HG02588 (cell line): ENCODE data around the gene MESP2.

Experiments
- ATAC-seq: cut with Tn5 transposase; IDR thresholded peaks from one replicate; pipeline ENCODE4 v1.9.1; 2021; ENCODE audit warnings: mild to moderate bottlenecking, moderate library complexity; ENCODE audit not compliant: unreplicated experiment

MESP2 gene

GRCh38 chr15:89754361-89755154 lies 21.6 kb upstream of the MESP2 start:
- no peak for ATAC-seq

- no peak for ATAC-seq
Observed at GRCh38 chr15:89755701-89756100, 20.4 kb upstream of the MESP2 start.

- no peak for ATAC-seq
Observed at GRCh38 chr15:89756897-89757296, 19.2 kb upstream of the MESP2 start.

- ATAC-seq, result no peak
Observed at GRCh38 chr15:89758283-89758682, 17.8 kb upstream of the MESP2 start.

- no peak for ATAC-seq
Observed at GRCh38 chr15:89758981-89759380, 17.2 kb upstream of the MESP2 start.

GRCh38 chr15:89759835-89760234 lies 16.3 kb upstream of the MESP2 start:
- ATAC-seq, result no peak

- no peak for ATAC-seq
Observed at GRCh38 chr15:89760303-89761008, 15.7 kb upstream of the MESP2 start.

- ATAC-seq, result peak; percentile 61
Observed at GRCh38 chr15:89761009-89761831, 14.9 kb upstream of the MESP2 start.

- no peak for ATAC-seq
Observed at GRCh38 chr15:89761929-89762328, 14.2 kb upstream of the MESP2 start.

GRCh38 chr15:89765694-89766093 lies 10.4 kb upstream of the MESP2 start:
- ATAC-seq, result no peak

- ATAC-seq, result no peak
Observed at GRCh38 chr15:89766357-89767311, 9.5 kb upstream of the MESP2 start.

GRCh38 chr15:89767411-89767915 lies 8.7 kb upstream of the MESP2 start:
- no peak for ATAC-seq

GRCh38 chr15:89768071-89768500 lies 8.0 kb upstream of the MESP2 start:
- no peak for ATAC-seq

- ATAC-seq, result no peak
Observed at GRCh38 chr15:89769366-89769765, 6.8 kb upstream of the MESP2 start.

GRCh38 chr15:89770041-89770440 lies 6.1 kb upstream of the MESP2 start:
- ATAC-seq, result no peak

GRCh38 chr15:89772932-89773583 lies 3.1 kb upstream of the MESP2 start:
- no peak for ATAC-seq

GRCh38 chr15:89774492-89774891 lies 1.6 kb upstream of the MESP2 start:
- ATAC-seq, result no peak

- no peak for ATAC-seq
Observed at GRCh38 chr15:89775815-89776214, 317 bp upstream of the MESP2 start.

GRCh38 chr15:89777073-89777751 lies 1.1 kb downstream of the MESP2 start:
- no peak for ATAC-seq
